HuH-7.5 (cell line): ENCODE results near the gene CEP170B.
A peak's percentile ranks its signal among the peaks of the same experiment; 100 is the strongest.
"Not testable (repeated sequence)": the region's sequence is repeated elsewhere in the genome, so short reads cannot be mapped to it uniquely, and the experiment has no call there.

Experiments
- DNase-seq: peaks from one replicate; pipeline ENCODE4 v3.0.0; 2011; ENCODE audit warnings: low spot score

CEP170B gene

GRCh38 chr14:104844306-104845032, 20.6 kb upstream of the CEP170B start:
- no peak for DNase-seq

GRCh38 chr14:104845033-104845666, 19.9 kb upstream of the CEP170B start:
- no peak for DNase-seq

DNA sequence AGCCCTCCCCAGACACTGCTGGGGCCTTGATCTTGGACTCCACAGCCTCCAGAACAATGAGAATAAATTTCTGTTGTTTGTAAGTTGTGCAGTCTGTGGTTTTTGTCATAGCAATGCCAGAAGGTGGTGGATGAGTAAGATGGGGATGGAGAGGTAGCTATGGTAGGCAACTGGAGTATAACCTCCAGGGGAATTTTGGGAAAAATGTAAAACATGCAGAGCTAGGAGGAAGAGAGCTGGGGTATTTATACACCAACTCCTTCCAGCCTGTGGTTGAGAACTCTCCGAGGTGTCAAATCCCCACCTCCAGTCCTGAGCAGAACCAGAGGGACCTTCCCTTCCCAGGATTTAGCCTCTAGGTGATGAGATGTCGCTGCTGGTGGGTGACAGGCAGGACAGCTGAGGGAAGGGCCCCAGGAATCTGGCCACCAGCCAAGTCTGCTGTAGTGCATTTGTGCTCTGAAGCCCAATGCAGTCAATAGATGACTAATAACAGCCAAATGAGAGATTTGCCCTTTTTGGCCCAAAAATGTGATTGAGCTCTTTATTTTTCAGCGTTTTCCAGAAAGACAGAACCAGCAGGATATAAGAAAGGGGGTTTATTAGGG, 19.1 kb upstream of the CEP170B start:
- no peak for DNase-seq

GRCh38 chr14:104852280-104852663, 12.8 kb upstream of the CEP170B start:
- DNase-seq, result no peak

DNA sequence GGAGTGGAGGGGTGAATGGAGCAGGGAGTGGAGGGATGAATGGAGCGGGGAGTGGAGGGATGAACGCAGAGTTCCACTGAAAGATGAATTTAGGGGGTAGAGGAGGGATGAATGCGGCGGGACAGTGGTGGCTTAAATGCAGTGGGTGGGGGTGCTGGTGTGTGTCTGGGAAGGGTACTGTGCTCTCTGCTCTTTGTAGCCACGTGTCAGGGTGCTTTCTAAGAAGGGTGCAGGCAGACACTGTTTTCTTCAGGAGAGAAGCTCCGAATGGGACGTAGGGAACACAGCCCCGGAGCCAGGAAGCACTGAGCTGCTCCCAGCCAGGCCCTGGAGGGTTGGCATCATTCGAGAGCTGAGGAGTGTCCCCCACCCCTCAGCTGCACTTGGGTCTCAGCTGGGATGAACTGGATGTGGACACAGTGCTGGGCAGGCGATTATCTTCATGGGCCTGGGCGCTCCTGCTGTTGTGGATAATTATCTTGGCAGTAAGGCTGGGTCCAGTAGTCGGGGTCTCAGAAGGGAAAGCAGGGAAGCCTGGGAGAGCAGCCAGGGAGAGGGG, 9.5 kb upstream of the CEP170B start:
- DNase-seq, result no peak

DNA sequence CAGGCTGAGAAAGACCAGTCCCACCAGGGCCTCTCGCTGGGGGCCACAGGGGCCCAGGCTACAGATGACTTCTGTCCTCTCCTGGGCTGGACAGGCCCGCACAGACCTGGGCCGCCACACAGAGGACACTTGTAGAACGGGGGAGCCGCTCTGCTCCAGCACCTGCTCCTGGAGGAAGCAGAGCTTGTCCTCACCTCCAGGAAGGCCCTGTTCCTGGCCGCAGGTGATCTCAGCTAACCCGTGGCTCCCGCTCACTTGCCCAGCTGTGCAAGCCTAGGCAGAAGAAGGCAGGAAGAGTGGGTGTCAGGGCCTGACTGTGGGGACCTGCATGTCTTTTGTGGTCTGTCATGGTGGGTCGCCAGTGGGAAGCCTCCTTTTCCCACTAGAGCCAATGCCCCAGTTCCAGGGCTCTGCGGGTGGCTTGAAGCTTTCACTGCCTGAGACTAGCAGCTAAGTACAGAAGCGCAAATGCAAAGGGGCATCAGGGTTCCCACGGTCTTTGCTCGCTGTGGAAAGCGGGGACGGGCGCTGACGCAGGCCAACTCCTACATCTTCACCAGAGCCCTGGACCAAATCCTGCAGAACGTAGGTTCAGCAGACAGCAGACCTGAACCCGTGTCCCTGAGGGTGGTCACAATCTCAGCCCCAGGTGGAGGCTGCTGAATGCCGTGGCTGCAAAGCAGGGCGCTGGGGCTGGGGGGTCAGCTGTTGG, 8.8 kb upstream of the CEP170B start:
- DNase-seq, result no peak

- no peak for DNase-seq
Observed at GRCh38 chr14:104856869-104857860, 7.9 kb upstream of the CEP170B start.

DNA sequence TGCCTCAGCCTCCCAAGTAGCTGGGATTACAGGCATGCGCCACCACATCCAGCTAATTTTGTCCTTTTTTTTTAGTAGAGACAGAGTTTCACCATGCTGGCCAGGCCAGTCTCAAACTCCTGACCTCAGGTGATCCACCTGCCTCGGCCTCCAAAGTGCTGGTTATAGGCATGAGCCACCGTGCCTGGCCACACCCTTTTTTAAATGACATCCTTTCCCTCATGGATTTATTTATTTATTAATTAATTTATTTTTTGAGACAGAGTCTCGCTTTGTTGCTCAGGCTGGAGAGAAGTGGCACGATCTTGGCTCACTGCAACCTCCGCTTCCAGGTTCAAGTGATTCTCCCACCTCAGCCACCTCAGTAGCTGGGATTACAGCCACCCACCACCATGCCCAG, 7.1 kb upstream of the CEP170B start:
- not testable (repeated sequence) for DNase-seq

- no peak for DNase-seq
Observed at GRCh38 chr14:104858811-104859426, 6.1 kb upstream of the CEP170B start.

GRCh38 chr14:104859900-104860299, 5.2 kb upstream of the CEP170B start:
- no peak for DNase-seq

GRCh38 chr14:104860414-104860813, 4.7 kb upstream of the CEP170B start:
- no peak for DNase-seq

- DNase-seq, result no peak
Observed at GRCh38 chr14:104863131-104863862, 1.8 kb upstream of the CEP170B start.

- DNase-seq, result no peak
Observed at GRCh38 chr14:104863923-104864266, 1.2 kb upstream of the CEP170B start.

- peak; percentile 79 for DNase-seq
Observed at GRCh38 chr14:104864267-104865080, 594 bp upstream of the CEP170B start.

GRCh38 chr14:104865631-104866441, 768 bp downstream of the CEP170B start:
- DNase-seq, result peak; percentile 66

DNA sequence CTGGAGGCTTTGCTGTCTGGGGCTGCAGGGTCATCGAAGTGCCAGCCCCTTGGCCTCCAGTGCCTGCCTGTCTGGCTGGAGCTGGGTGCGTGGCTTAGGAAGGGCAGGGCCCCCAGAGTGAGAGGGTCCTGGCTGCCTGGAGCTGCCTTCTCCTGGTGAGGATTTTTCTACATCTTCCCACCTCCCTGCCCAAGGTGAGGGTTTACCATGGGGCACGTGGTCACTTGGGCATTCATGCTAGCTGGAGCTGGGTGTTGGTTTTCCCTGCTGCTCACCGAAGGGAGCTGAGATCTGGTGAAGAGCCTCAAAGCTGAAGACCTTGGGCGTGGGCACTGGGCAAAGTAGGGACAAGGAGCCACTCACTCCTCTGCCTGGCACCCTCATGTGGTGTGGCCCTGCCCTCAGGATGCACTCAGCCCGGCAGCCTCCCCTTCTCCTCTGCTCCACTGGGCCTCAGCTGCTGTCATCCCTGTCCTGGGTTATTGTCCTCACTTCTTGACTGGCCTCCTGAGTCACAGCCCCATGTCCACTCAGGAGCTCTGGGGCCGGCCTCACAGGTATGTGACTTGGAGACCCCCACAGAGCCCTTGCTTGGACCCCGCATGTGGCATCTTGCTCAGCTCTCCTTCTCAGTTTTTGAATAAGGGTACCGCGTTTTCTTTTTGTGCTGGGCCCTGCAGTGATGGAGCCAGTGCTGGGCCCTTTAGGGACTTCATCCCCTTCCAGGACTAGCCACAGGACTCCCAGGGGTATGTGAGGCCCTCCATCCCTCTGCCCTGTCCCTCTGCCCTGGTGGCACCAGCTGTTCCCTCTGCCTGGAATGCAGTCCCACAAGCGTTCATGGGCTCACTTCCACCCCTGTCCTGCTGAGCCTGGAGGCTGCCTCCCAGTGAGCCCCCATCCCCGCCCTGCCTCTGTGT, 1.6 kb downstream of the CEP170B start:
- DNase-seq, result no peak

- DNase-seq, result no peak
Observed at GRCh38 chr14:104867371-104868059, 2.4 kb downstream of the CEP170B start.
